Endodermal cell (in vitro differentiated cells): ENCODE measurements around the gene RLN3. TPM values are rescaled to one million over a fixed set of nuclear protein-coding genes. Genes with fewer than 3 reads are reported as not detected.

ENCODE experiments used
- DNase-seq: peaks from one replicate; pipeline ENCODE4 v3.0.0-alpha.2; 2017
- H3K27ac ChIP-seq: 2 replicates; pipeline ENCODE4 v1.5.1; 2013; ENCODE audit warnings: mild to moderate bottlenecking, low read depth, low read length, moderate library complexity
- H3K27me3 ChIP-seq: 2 replicates; pipeline ENCODE4 v1.6.1; 2013; ENCODE audit warnings: mild to moderate bottlenecking, low read length, moderate library complexity; ENCODE audit not compliant: insufficient read depth, control insufficient read depth, poor library complexity, severe bottlenecking
- H3K36me3 ChIP-seq: 2 replicates; pipeline ENCODE4 v1.7.0; 2013; ENCODE audit warnings: mild to moderate bottlenecking, low read length, moderate library complexity; ENCODE audit not compliant: control insufficient read depth, insufficient read depth
- H3K4me1 ChIP-seq: one replicate; pipeline ENCODE4 v1.7.0; 2013; ENCODE audit warnings: low read length; ENCODE audit not compliant: control insufficient read depth, insufficient read depth
- H3K4me3 ChIP-seq: 2 replicates; pipeline ENCODE4 v1.5.1; 2013; ENCODE audit warnings: mild to moderate bottlenecking, low read length, moderate library complexity
- H3K9ac ChIP-seq: 2 replicates; pipeline ENCODE4 v1.6.1; 2013; ENCODE audit warnings: mild to moderate bottlenecking, low read length, moderate library complexity; ENCODE audit not compliant: poor library complexity, severe bottlenecking; ENCODE audit errors: extremely low read depth
- H3K9me3 ChIP-seq: 2 replicates; pipeline ENCODE4 v1.6.1; 2013; ENCODE audit warnings: mild to moderate bottlenecking, low read length, moderate library complexity; ENCODE audit not compliant: control insufficient read depth
- H3K27ac Mint-ChIP-seq: 2 replicates; pipeline ENCODE4 v1.8.0; 2020; ENCODE audit warnings: mixed read lengths
- H3K27me3 Mint-ChIP-seq: 2 replicates; pipeline ENCODE4 v1.8.0; 2021; ENCODE audit warnings: mild to moderate bottlenecking, mixed read lengths; ENCODE audit not compliant: insufficient read depth
- H3K36me3 Mint-ChIP-seq: 2 replicates; pipeline ENCODE4 v1.8.0; 2020; ENCODE audit warnings: low read depth, mixed read lengths
- H3K4me1 Mint-ChIP-seq: 2 replicates; pipeline ENCODE4 v1.8.0; 2020; ENCODE audit warnings: mixed read lengths
- H3K4me3 Mint-ChIP-seq: 2 replicates; pipeline ENCODE4 v1.8.0; 2020; ENCODE audit warnings: mild to moderate bottlenecking, moderate library complexity, mixed read lengths
- H3K9me3 Mint-ChIP-seq: 2 replicates; pipeline ENCODE4 v1.8.0; 2020; ENCODE audit warnings: mild to moderate bottlenecking, mixed read lengths
- CTCF ChIP-seq: fragments of 200-600 bp; sonication (generic); conservative IDR thresholded peaks from 2 replicates; pipeline ENCODE4 v1.5.0; 2021; ENCODE audit warnings: antibody characterized with exemption, mild to moderate bottlenecking
- WGBS, 2 experiments: methylation state at CpG; one replicate each; pipeline versions ENCODE4 v1.1.5 to v1.1.7; 2013; ENCODE audit warnings: missing lambda C conversion rate in 2 of 2, mixed read lengths in 1 of 2; ENCODE audit not compliant: insufficient coverage in 1 of 2, insufficient read length in 1 of 2; 5-methylcytosine and 5-hydroxymethylcytosine counted together
- total RNA-seq, 2 donors: library from RNA; stranded (reverse); fragmentation: NEBNext Ultra II Directional in 1 of 2; extraction: Animal tissue kit (Norgen Biotek cat#: 25700) in 1 of 2; gene quantifications; 2 replicates in 1 of 2; 3 replicates in 1 of 2; pipeline ENCODE4 v1.2.1, GENCODE V29; 2021

Gene RLN3
- total RNA-seq, 2 donors from 2014 or later, result not detected

DNA sequence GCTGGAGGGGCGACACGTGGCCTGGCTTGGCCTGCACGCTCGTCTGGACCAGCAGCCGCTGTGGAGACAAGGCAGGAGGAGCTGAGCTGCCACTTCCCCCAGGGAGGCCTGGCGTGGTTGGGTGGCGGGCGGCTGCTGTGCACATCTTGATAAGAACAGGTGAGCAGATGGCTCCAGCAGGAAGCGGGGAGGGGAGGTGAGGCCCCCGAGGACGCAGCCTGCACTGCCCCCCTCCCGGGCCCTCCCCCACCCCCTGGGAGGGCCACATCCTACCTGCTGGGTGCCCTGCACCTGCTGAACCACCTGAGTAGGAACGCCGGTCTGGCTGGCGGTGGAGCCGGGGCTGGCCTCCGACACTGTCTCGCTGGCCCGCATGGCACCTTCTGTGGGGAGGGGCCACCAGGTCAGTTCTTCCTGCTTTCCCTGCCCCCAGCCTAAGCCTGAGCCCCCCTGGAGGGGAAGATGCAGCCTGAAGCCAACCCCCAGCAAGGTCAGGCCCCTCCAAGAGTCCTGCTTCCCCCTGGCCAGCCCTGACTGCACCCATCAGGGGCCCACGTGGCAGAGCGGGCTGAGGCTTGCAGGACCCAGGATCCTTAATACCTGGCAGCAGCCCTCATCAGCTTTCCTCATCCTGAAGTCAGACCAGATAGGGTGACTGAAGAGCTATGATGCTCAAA, 44.6 kb upstream of the RLN3 start:
- no peak for TF ChIP-seq CTCF
- Histone ChIP-seq H3K27ac (no peak overlapping the region), H3K9me3 (no peaks in the 10 kb centered on the region), H3K27me3 (no peaks in the 10 kb centered on the region), H3K36me3 (peaks cover 3% of the 10 kb centered on the region), H3K4me3 (no peak overlapping the region), H3K4me1 (no peaks in the 10 kb centered on the region), H3K9ac (no peak overlapping the region)
- no peaks in the 10 kb centered on the region for H3K9me3 Mint-ChIP-seq
- no peak overlapping the region for H3K4me3 Mint-ChIP-seq
- WGBS, 2 experiments, result 93 to 99% methylated on average over 13 to 20 of the region's 21 CpGs
- DNase-seq, result no peak
- H3K27ac Mint-ChIP-seq, result no peak overlapping the region
- peaks cover 10% of the 10 kb centered on the region for H3K36me3 Mint-ChIP-seq
- no peaks in the 10 kb centered on the region for H3K27me3 Mint-ChIP-seq
- H3K4me1 Mint-ChIP-seq, result peaks cover 8% of the 10 kb centered on the region

DNA sequence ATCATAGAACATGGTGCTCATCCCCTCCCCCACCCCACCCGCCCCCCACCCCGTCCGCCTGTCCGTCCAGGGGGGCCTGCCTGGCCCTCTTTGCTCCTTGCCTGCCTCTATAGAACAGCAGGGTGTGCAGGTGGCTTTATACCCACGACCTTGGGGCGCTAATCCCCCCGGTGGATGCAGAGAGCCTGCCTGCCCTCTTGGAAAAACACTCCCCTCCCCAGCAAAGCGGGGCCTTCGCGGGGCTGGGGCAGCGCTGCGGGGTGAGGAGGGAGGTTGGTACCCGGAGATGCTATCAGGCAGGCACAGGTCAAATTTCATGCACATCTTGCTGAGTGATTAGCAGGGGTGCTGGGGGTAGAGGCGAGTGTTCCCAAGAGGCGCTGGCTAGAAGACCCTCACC, 43.8 kb upstream of the RLN3 start:
- no peak overlapping the region for H3K4me3 Mint-ChIP-seq
- H3K9me3 Mint-ChIP-seq, result no peaks in the 10 kb centered on the region
- DNase-seq, result no peak
- H3K27ac Mint-ChIP-seq, result no peak overlapping the region
- TF ChIP-seq CTCF, result no peak
- no peaks in the 10 kb centered on the region for H3K27me3 Mint-ChIP-seq
- no peak overlapping the region for H3K4me3 ChIP-seq
- peaks cover 17% of the 10 kb centered on the region for H3K36me3 Mint-ChIP-seq
- H3K4me1 Mint-ChIP-seq, result peaks cover 13% of the 10 kb centered on the region
- H3K9me3 ChIP-seq, result no peaks in the 10 kb centered on the region
- H3K27me3 ChIP-seq, result no peaks in the 10 kb centered on the region
- H3K9ac ChIP-seq, result no peak overlapping the region
- no peaks in the 10 kb centered on the region for H3K4me1 ChIP-seq
- H3K27ac ChIP-seq, result no peak overlapping the region
- peaks cover 3% of the 10 kb centered on the region for H3K36me3 ChIP-seq
- 80 to 92% methylated on average over 2 to 11 of the region's 15 CpGs for WGBS, 2 experiments

DNA sequence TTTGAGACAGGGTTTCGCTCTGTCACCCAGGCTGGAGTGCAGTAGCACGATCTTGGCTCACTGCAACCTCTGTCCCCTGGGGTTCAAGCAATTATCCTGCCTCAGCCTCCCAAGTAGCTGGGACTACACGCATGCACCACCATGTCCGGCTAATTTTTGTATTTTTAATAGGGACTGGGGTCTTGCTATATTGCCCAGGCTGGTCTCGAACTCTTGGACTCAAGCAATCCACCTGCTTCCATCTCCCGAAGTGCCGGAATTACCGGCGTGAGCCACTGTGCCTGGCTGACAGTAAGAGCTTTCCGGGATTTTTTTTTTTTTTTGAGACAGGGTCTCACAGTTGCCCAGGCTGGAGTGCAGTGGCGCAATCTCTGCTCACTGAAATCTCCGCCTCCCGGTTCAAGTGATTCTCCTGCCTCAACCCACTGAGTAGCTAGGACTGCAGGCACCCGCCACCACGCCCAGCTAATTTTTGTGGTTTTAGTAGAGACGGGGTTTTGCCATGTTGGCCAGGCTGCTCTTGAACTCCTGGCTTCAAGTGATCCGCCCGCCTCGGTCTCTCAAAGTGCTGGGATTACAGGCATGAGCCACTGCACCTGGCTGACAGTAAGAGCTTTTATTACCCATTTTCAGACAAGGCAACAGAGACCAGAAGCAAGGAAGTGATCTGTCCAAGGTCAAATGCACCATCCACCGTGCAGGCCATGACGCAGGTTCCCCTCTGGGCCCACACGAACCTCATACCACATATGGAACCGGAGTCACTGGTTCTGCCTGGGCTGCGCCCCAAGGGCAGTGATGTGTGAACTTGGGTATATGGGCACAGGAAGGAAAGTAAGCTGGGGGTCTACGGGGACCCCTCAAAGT, 42.8 kb upstream of the RLN3 start:
- Histone ChIP-seq H3K4me3 (no peak overlapping the region), H3K36me3 (peaks cover 3% of the 10 kb centered on the region), H3K27ac (no peak overlapping the region), H3K9me3 (no peaks in the 10 kb centered on the region), H3K4me1 (no peaks in the 10 kb centered on the region), H3K9ac (no peak overlapping the region), H3K27me3 (no peaks in the 10 kb centered on the region)
- Mint-ChIP-seq H3K4me1 (peaks cover 22% of the 10 kb centered on the region), H3K27me3 (no peaks in the 10 kb centered on the region), H3K9me3 (no peaks in the 10 kb centered on the region), H3K36me3 (peaks cover 26% of the 10 kb centered on the region), H3K4me3 (no peak overlapping the region), H3K27ac (peak overlapping the region; percentile 64)
- no peak for TF ChIP-seq CTCF
- 96 to 97% methylated on average over 16 to 25 of the region's 25 CpGs for WGBS, 2 experiments
- no peak for DNase-seq
